CD4-positive, alpha-beta T cell treated with Interleukin-1 beta for 1 hour (primary cell): ENCODE data around the gene SPINK13.
A peak's percentile ranks its signal among the peaks of the same experiment; 100 is the strongest.

Experiments used
- DNase-seq, 2 donors: peaks; one replicate each; pipeline ENCODE4 v3.0.0-alpha.2; 2020 to 2022

Gene SPINK13

GRCh38 chr5:148314187-148314586 lies 45.6 kb downstream of the SPINK13 start:
- no peak for DNase-seq

GRCh38 chr5:148314731-148315130 lies 46.1 kb downstream of the SPINK13 start:
- DNase-seq = no peak

- DNase-seq = peak in 1 of 2 donors; percentile 11
These were observed 51.7 kb downstream of the SPINK13 start for GRCh38 chr5:148320011-148320963.

GRCh38 chr5:148333262-148333849 lies 64.8 kb downstream of the SPINK13 start:
- DNase-seq = no peak

GRCh38 chr5:148335259-148335658 lies 66.7 kb downstream of the SPINK13 start, which contains the start of gene SPINK9:
Gene SPINK9, plus strand, starts transcription at chr5:148335559. Its CDS starts 55 bp downstream, at chr5:148335614.
- DNase-seq = no peak
